ENCODE data around the gene PDP2. TPM values are rescaled to one million over a fixed set of nuclear protein-coding genes. Genes with fewer than 3 reads are reported as not detected.
"Not testable (repeated sequence)": the region's sequence is repeated elsewhere in the genome, so short reads cannot be mapped to it uniquely, and the experiment has no call there.

Gene PDP2
- total RNA-seq, 1 experiment from 2014 or later: 21.5 TPM

- Mint-ChIP-seq H3K36me3 (ENCODE audit: insufficient read depth, unreplicated experiment) (peaks cover 42% of the 10 kb centered on the region), H3K9me3 (ENCODE audit: unreplicated experiment) (no peaks in the 10 kb centered on the region), H3K4me1 (ENCODE audit: insufficient read depth, unreplicated experiment) (peaks cover 31% of the 10 kb centered on the region), H3K4me3 (ENCODE audit: unreplicated experiment) (peak within 1 kb of the TSS; percentile 97), H3K27me3 (ENCODE audit: insufficient read depth, unreplicated experiment) (no peaks in the 10 kb centered on the region), H3K27ac (ENCODE audit: low read depth, unreplicated experiment) (peak within 1 kb of the TSS; percentile 94)
- CTCF ChIA-PET: interaction anchor here (0.6 to 5.5 kb wide), 4 partner anchors 15 to 580 kb away, joined by 3 to 58 read pairs (median 3); no protein-coding TSS in a partner anchor
- TF ChIP-seq CTCF (IDR thresholded peaks at IDR 0.05; ENCODE audit: unreplicated experiment): no peak
- peak; percentile 82 for DNase-seq (ENCODE audit: unreplicated experiment)
- BruUV-seq (replicated peaks): TSS peak; percentile 44
- intact Hi-C loops (cut with micrococcal nuclease): no loop called here
- POLR2A ChIA-PET: interaction anchor here (0.7 to 2.8 kb wide), 11 partner anchors 10 to 313 kb away, joined by 3 to 48 read pairs (median 5); partner anchors contain the start of genes CDH16, FHOD1 and PDP2
These were observed 54.0 kb downstream of the PDP2 start, which contains the start of gene CIAO2B for GRCh38 chr16:66934138-66934838. Gene CIAO2B (minus strand): TSS chr16:66934402. CDS start chr16:66934364, 38 bp downstream.

- Mint-ChIP-seq H3K27ac (ENCODE audit: low read depth, unreplicated experiment) (peak overlapping the region; percentile 94), H3K4me3 (ENCODE audit: unreplicated experiment) (peak overlapping the region; percentile 97), H3K36me3 (ENCODE audit: insufficient read depth, unreplicated experiment) (peaks cover 47% of the 10 kb centered on the region), H3K4me1 (ENCODE audit: insufficient read depth, unreplicated experiment) (peaks cover 31% of the 10 kb centered on the region)
- intact Hi-C loops (cut with micrococcal nuclease): loop anchor here (1.0 kb wide), 1 partner anchor 40 kb away; no protein-coding TSS in a partner anchor
- BruUV-seq (replicated peaks): TSS peak; percentile 63
- POLR2A ChIA-PET: interaction anchor here (0.7 to 2.8 kb wide), 8 partner anchors 12 to 312 kb away, joined by 3 to 48 read pairs (median 6); partner anchors contain the start of genes CDH16, FHOD1 and PDP2
- not testable (repeated sequence) for H3K9me3 Mint-ChIP-seq (ENCODE audit: unreplicated experiment); DNase-seq (ENCODE audit: unreplicated experiment); H3K27me3 Mint-ChIP-seq (ENCODE audit: insufficient read depth, unreplicated experiment)
- CTCF ChIA-PET: interaction anchor here (5.5 kb wide), 1 partner anchor 41 kb away, joined by 58 read pairs; no protein-coding TSS in a partner anchor
These were observed 54.6 kb downstream of the PDP2 start for GRCh38 chr16:66934839-66935313.

GRCh38 chr16:66935314-66936011 is 55.1 kb downstream of the PDP2 start, which contains the start of gene CES2:
Gene CES2 (plus strand): TSS chr16:66935516. CDS start chr16:66935636, 120 bp downstream.
- Mint-ChIP-seq H3K4me1 (ENCODE audit: insufficient read depth, unreplicated experiment) (peaks cover 31% of the 10 kb centered on the region), H3K36me3 (ENCODE audit: insufficient read depth, unreplicated experiment) (peaks cover 47% of the 10 kb centered on the region), H3K4me3 (ENCODE audit: unreplicated experiment) (peak within 1 kb of the TSS; percentile 97), H3K27ac (ENCODE audit: low read depth, unreplicated experiment) (peak within 1 kb of the TSS; percentile 94), H3K9me3 (ENCODE audit: unreplicated experiment) (no peaks in the 10 kb centered on the region), H3K27me3 (ENCODE audit: insufficient read depth, unreplicated experiment) (no peaks in the 10 kb centered on the region)
- DNase-seq (ENCODE audit: unreplicated experiment): peak; percentile 84
- intact Hi-C loops (cut with micrococcal nuclease): loop anchor here (1.0 kb wide), 1 partner anchor 40 kb away; no protein-coding TSS in a partner anchor
- ChIA-PET CTCF (interaction anchor here (0.7 to 1.9 kb wide), 3 partner anchors 11 to 87 kb away, joined by 5 to 10 read pairs (median 6); no protein-coding TSS in a partner anchor), POLR2A (interaction anchor here (0.7 to 1.6 kb wide), 9 partner anchors 8 to 311 kb away, joined by 3 to 8 read pairs (median 4); partner anchors contain the start of genes CDH16, FHOD1 and PDP2)
- TF ChIP-seq CTCF (IDR thresholded peaks at IDR 0.05; ENCODE audit: unreplicated experiment): no peak
- no TSS peak for BruUV-seq (replicated peaks)

GRCh38 chr16:66936462-66936861 is 56.1 kb downstream of the PDP2 start:
- Mint-ChIP-seq H3K27ac (ENCODE audit: low read depth, unreplicated experiment) (peak overlapping the region; percentile 94), H3K36me3 (ENCODE audit: insufficient read depth, unreplicated experiment) (peaks cover 38% of the 10 kb centered on the region), H3K9me3 (ENCODE audit: unreplicated experiment) (no peaks in the 10 kb centered on the region), H3K4me1 (ENCODE audit: insufficient read depth, unreplicated experiment) (peaks cover 31% of the 10 kb centered on the region), H3K4me3 (ENCODE audit: unreplicated experiment) (peak overlapping the region; percentile 97), H3K27me3 (ENCODE audit: insufficient read depth, unreplicated experiment) (no peaks in the 10 kb centered on the region)
- BruUV-seq (replicated peaks): no TSS peak
- CTCF ChIA-PET: interaction anchor here (0.7 to 1.9 kb wide), 6 partner anchors 9 to 596 kb away, joined by 3 to 10 read pairs (median 4); no protein-coding TSS in a partner anchor
- intact Hi-C loops (cut with micrococcal nuclease): no loop called here
- DNase-seq (ENCODE audit: unreplicated experiment): no peak
- TF ChIP-seq CTCF (IDR thresholded peaks at IDR 0.05; ENCODE audit: unreplicated experiment): no peak
- POLR2A ChIA-PET: interaction anchor here (0.8 to 1.6 kb wide), 10 partner anchors 9 to 271 kb away, joined by 3 to 8 read pairs (median 4); partner anchors contain the start of gene PDP2

All from MCF 10A (cell line).